GM19452 (cell line): ENCODE measurements around the gene KIF21B.
"Not testable (repeated sequence)": the region's sequence is repeated elsewhere in the genome, so short reads cannot be mapped to it uniquely, and the experiment has no call there.

Experiments
- ATAC-seq: cut with Tn5 transposase; IDR thresholded peaks from one replicate; pipeline ENCODE4 v1.9.1; 2021; ENCODE audit not compliant: unreplicated experiment

The KIF21B gene

GRCh38 chr1:200971955-200972711 is 51.4 kb downstream of the KIF21B start:
- no peak for ATAC-seq

GRCh38 chr1:200971428-200971903 is 52.0 kb downstream of the KIF21B start:
- no peak for ATAC-seq

GRCh38 chr1:200970771-200971427 is 52.6 kb downstream of the KIF21B start:
- no peak for ATAC-seq

GRCh38 chr1:200969726-200970561 is 53.6 kb downstream of the KIF21B start:
- peak; percentile 90 for ATAC-seq

GRCh38 chr1:200968469-200969410 is 54.8 kb downstream of the KIF21B start:
- no peak for ATAC-seq

- ATAC-seq: no peak
These were observed 55.6 kb downstream of the KIF21B start for GRCh38 chr1:200967693-200968468.

GRCh38 chr1:200966934-200967333 is 56.6 kb downstream of the KIF21B start:
- no peak for ATAC-seq

GRCh38 chr1:200965111-200965805 is 58.3 kb downstream of the KIF21B start:
- no peak for ATAC-seq

- not testable (repeated sequence) for ATAC-seq
These were observed 59.6 kb downstream of the KIF21B start for GRCh38 chr1:200963888-200964287.

- no peak for ATAC-seq
These were observed 60.4 kb downstream of the KIF21B start for GRCh38 chr1:200963076-200963475.

GRCh38 chr1:200962631-200963030 is 60.9 kb downstream of the KIF21B start:
- no peak for ATAC-seq

GRCh38 chr1:200962151-200962550 is 61.4 kb downstream of the KIF21B start:
- not testable (repeated sequence) for ATAC-seq

GRCh38 chr1:200960948-200961340 is 62.6 kb downstream of the KIF21B start:
- ATAC-seq: no peak

GRCh38 chr1:200960236-200960947 is 63.1 kb downstream of the KIF21B start:
- ATAC-seq: no peak

GRCh38 chr1:200959411-200959921 is 64.0 kb downstream of the KIF21B start:
- no peak for ATAC-seq

GRCh38 chr1:200958597-200958996 is 64.9 kb downstream of the KIF21B start:
- ATAC-seq: no peak

GRCh38 chr1:200954434-200954833 is 69.1 kb downstream of the KIF21B start:
- ATAC-seq: no peak

GRCh38 chr1:200951016-200951415 is 72.5 kb downstream of the KIF21B start:
- no peak for ATAC-seq
